Endothelial cell of umbilical vein (primary cell): ENCODE measurements around the gene DLGAP4. TPM values are rescaled to one million over a fixed set of nuclear protein-coding genes. Genes with fewer than 3 reads are reported as not detected.

Experiments
- BruUV-seq: library from RNA; stranded (reverse); fragments of 400-500 nt; replicated peaks from 2 replicates; lab custom pipeline; 2021; lab: Mats Ljungman, UMichigan
- CTCF ChIA-PET: fragments of 300-600, 350-600 bp; sonication (Branson Sonifier 250); formaldehyde crosslinking; loops from one replicate; lab custom pipeline; 2021; ENCODE audit warnings: antibody characterized with exemption, inconsistent platforms; lab: Charles Lee
- POLR2A ChIA-PET: fragments of 300-600, 350-600 bp; sonication (Branson Sonifier 250); formaldehyde crosslinking; loops from one replicate; lab custom pipeline; 2021; ENCODE audit warnings: antibody characterized with exemption, inconsistent platforms; lab: Charles Lee
- DNase-seq: peaks from one replicate; pipeline ENCODE4 v3.0.0-alpha.2; 2011; ENCODE audit warnings: low read depth, low spot score
- FAIRE-seq: peaks from 2 replicates; lab custom pipeline; 2011; peaks lifted over from hg19 to GRCh38; lab: Jason Lieb, UNC
- H2AFZ ChIP-seq: 2 replicates; pipeline ENCODE4 v1.6.0; 2012; ENCODE audit warnings: low read depth, low read length, control low read depth, inconsistent platforms
- H3K27ac ChIP-seq: 2 replicates; pipeline ENCODE4 v1.5.1; 2011; ENCODE audit warnings: low read depth, mild to moderate bottlenecking, control low read depth, low read length, moderate library complexity; ENCODE audit not compliant: insufficient read depth
- H3K27me3 ChIP-seq, 2 experiments: 2 replicates each; pipeline versions ENCODE4 v1.6.0 to v1.6.1; 2011; ENCODE audit warnings: low read length in 2 of 2, mixed read lengths in 1 of 2; ENCODE audit not compliant: control insufficient read depth in 2 of 2, insufficient read depth in 2 of 2
- H3K36me3 ChIP-seq, 2 experiments: 2 replicates in 1 of 2; 3 replicates in 1 of 2; pipeline ENCODE4 v1.5.1; 2011; ENCODE audit warnings: low read length in 2 of 2, mild to moderate bottlenecking in 1 of 2, moderate library complexity in 1 of 2; ENCODE audit not compliant: control insufficient read depth in 2 of 2, insufficient read depth in 2 of 2; ENCODE audit errors: extremely low read depth in 1 of 2
- H3K4me1 ChIP-seq: 3 replicates; pipeline ENCODE4 v1.5.1; 2011; ENCODE audit warnings: mild to moderate bottlenecking, low read length; ENCODE audit not compliant: control insufficient read depth, insufficient read depth; ENCODE audit errors: extremely low read depth
- H3K4me2 ChIP-seq: 2 replicates; pipeline ENCODE4 v1.6.1; 2011; ENCODE audit warnings: low read length, control low read depth, mixed read lengths; ENCODE audit not compliant: insufficient read depth
- H3K4me3 ChIP-seq, 3 experiments: fragments of 200-600 bp in 1 of 3; sonication (generic), shearing (Covaris generic) in 1 of 3; replicated peaks in 1 of 3; 2 replicates each; pipeline ENCODE4 v1.5.1; 2011 to 2016; ENCODE audit warnings: control low read depth in 3 of 3, low read length in 3 of 3, mild to moderate bottlenecking in 2 of 3, inconsistent platforms in 1 of 3, low read depth in 1 of 3, moderate library complexity in 1 of 3; ENCODE audit not compliant: insufficient read depth in 1 of 3
- H3K79me2 ChIP-seq: 2 replicates; pipeline ENCODE4 v1.6.0; 2012; ENCODE audit warnings: low read length, inconsistent platforms; ENCODE audit not compliant: control insufficient read depth, insufficient read depth
- H3K9ac ChIP-seq: replicated peaks from 2 replicates; pipeline ENCODE3; 2011; ENCODE audit warnings: low read length, control low read depth; ENCODE audit not compliant: insufficient read depth; ENCODE audit errors: extremely low read depth
- H3K9me1 ChIP-seq: replicated peaks from 3 replicates; pipeline ENCODE4 v1.6.0; 2011; ENCODE audit warnings: mild to moderate bottlenecking, low read length; ENCODE audit not compliant: control insufficient read depth, insufficient read depth; ENCODE audit errors: extremely low read depth
- H3K9me3 ChIP-seq: replicated peaks from 2 replicates; pipeline ENCODE4 v1.5.1; 2012; ENCODE audit warnings: low read length, inconsistent platforms; ENCODE audit not compliant: control insufficient read depth, insufficient read depth
- H4K20me1 ChIP-seq: replicated peaks from 2 replicates; pipeline ENCODE3; 2011; ENCODE audit warnings: mild to moderate bottlenecking, low read length; ENCODE audit not compliant: control insufficient read depth, insufficient read depth; ENCODE audit errors: extremely low read depth
- CTCF ChIP-seq, 2 donors: IDR thresholded peaks; 1 replicate in 1 of 2; 2 replicates in 1 of 2; pipeline ENCODE4 v1.5.1; 2011; ENCODE audit warnings: low read length in 2 of 2, mild to moderate bottlenecking in 2 of 2, moderate library complexity in 2 of 2, control low read depth in 1 of 2, inconsistent platforms in 1 of 2, low read depth in 1 of 2; ENCODE audit not compliant: insufficient read depth in 1 of 2; ENCODE audit errors: extremely low read depth in 1 of 2
- EZH2 ChIP-seq: IDR thresholded peaks from 2 replicates; pipeline ENCODE4 v1.6.1; 2012; ENCODE audit warnings: borderline replicate concordance, low read depth, mild to moderate bottlenecking, moderate library complexity, low read length, inconsistent platforms; ENCODE audit not compliant: severe bottlenecking
- FOS ChIP-seq: IDR thresholded peaks from 2 replicates; pipeline ENCODE4 v1.6.1; 2011; ENCODE audit warnings: mild to moderate bottlenecking, low read length, moderate library complexity, borderline replicate concordance; ENCODE audit not compliant: insufficient read depth
- GATA2 ChIP-seq: IDR thresholded peaks from 2 replicates; pipeline ENCODE4 v1.7.0; 2011; ENCODE audit warnings: low read depth, mild to moderate bottlenecking, moderate library complexity, mixed read lengths, low read length; ENCODE audit not compliant: insufficient read length, insufficient read depth
- JUN ChIP-seq: IDR thresholded peaks from 2 replicates; pipeline ENCODE4 v1.6.1; 2011; ENCODE audit warnings: borderline replicate concordance, low read depth; ENCODE audit not compliant: insufficient read length, insufficient read depth
- MYC ChIP-seq: IDR thresholded peaks from one replicate; pipeline ENCODE4 v1.6.1; 2011; ENCODE audit warnings: mild to moderate bottlenecking, low read depth, low read length
- POLR2A ChIP-seq: IDR thresholded peaks from 2 replicates; pipeline ENCODE4 v1.6.1; 2012; ENCODE audit warnings: low read depth, mild to moderate bottlenecking, control low read depth, low read length
- POLR2AphosphoS5 ChIP-seq: IDR thresholded peaks from 2 replicates; pipeline ENCODE4 v1.6.1; 2012; ENCODE audit warnings: low read depth, mild to moderate bottlenecking, control low read depth, low read length, moderate library complexity; ENCODE audit not compliant: insufficient read depth
- dilution Hi-C: fragments of 300-500 bp; cut with MboI; formaldehyde crosslinking; loops from one replicate; pipeline ENCODE4 v1.15.0; 2019; ENCODE audit warnings: low sequenced_read_pairs; ENCODE audit not compliant: extremely low pct_ligation_motif_present
- intact Hi-C: fragments of 100-400 bp; cut with micrococcal nuclease; formaldehyde crosslinking; loops from one replicate; pipeline ENCODE4 v1.10.0; 2022
- polyA plus RNA-seq, 4 experiments: library from polyadenylated mRNA; depleted of rRNA in 3 of 4; stranded (reverse) in 3 of 4; unstranded in 1 of 4; fragments of >200 nt; gene quantifications; 2 replicates each; pipeline versions ENCODE4 v1.2.1 to v1.2.3, GENCODE V29; 2011 to 2012; ENCODE audit warnings: missing spikeins in 1 of 4
- total RNA-seq: library from RNA; stranded (reverse); gene quantifications from 2 replicates; pipeline ENCODE4 v1.2.3, GENCODE V29; 2021
- TF ChIP-seq, protein P1 (sequence below): IDR thresholded peaks from 2 replicates; pipeline ENCODE4 v1.6.1; 2011; ENCODE audit not compliant: insufficient read depth, insufficient read length

The DLGAP4 gene
- total and polyA plus RNA-seq, 2 donors (not counting 3 experiments of a cell fraction or from before 2014, with no cell fraction given) = 57.5 to 125 TPM

- H2AFZ ChIP-seq = no peak overlapping the region
- no peaks in the 10 kb centered on the region for H3K79me2 ChIP-seq
- ChIA-PET CTCF (interaction anchor here (1.5 kb wide), 1 partner anchor 40 kb away, joined by 5 read pairs; the partner anchor contains the start of gene RAB5IF), POLR2A (no interaction called here)
- H4K20me1 ChIP-seq = no peaks in the 10 kb centered on the region
- no peaks in the 10 kb centered on the region for H3K36me3 ChIP-seq
- dilution Hi-C loops = no loop called here
- no peak overlapping the region for H3K4me2 ChIP-seq
- TF ChIP-seq GATA2 (no peak), JUN (no peak), CTCF (IDR thresholded peaks at IDR 0.05; ENCODE audit: extremely low read depth in 1 of 2, insufficient read depth in 1 of 2, low read depth in 1 of 2, low read length in 2 of 2) (no peak), POLR2AphosphoS5 (no peak), POLR2A (no peak), FOS (no peak), MYC (no peak), EZH2 (no peak)
- TF ChIP-seq, protein P1, sequence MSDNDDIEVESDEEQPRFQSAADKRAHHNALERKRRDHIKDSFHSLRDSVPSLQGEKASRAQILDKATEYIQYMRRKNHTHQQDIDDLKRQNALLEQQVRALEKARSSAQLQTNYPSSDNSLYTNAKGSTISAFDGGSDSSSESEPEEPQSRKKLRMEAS = no peak
- H3K9ac ChIP-seq = no peak overlapping the region
- no peak overlapping the region for H3K27ac ChIP-seq
- DNase-seq (no peak), FAIRE-seq (no peak)
- BruUV-seq = no TSS peak
- H3K9me3 ChIP-seq = no peaks in the 10 kb centered on the region
- H3K4me3 ChIP-seq = no peak overlapping the region
- no peaks in the 10 kb centered on the region for H3K4me1 ChIP-seq
- H3K9me1 ChIP-seq = no peaks in the 10 kb centered on the region
- intact Hi-C loops = no loop called here
- H3K27me3 ChIP-seq = no peaks in the 10 kb centered on the region
Measured at GRCh38 chr20:36565520-36565919, 259.4 kb downstream of the DLGAP4 start.
